DMS53 treated with DMSO at 0.1 percent for 48 hours (cell line): ENCODE measurements around the gene AQP9.

Experiments used
- DNase-seq: peaks from one replicate; lab custom pipeline; 2025; ENCODE audit not compliant: unreplicated experiment; lab: John Stamatoyannopoulos, UW

Gene AQP9

DNA sequence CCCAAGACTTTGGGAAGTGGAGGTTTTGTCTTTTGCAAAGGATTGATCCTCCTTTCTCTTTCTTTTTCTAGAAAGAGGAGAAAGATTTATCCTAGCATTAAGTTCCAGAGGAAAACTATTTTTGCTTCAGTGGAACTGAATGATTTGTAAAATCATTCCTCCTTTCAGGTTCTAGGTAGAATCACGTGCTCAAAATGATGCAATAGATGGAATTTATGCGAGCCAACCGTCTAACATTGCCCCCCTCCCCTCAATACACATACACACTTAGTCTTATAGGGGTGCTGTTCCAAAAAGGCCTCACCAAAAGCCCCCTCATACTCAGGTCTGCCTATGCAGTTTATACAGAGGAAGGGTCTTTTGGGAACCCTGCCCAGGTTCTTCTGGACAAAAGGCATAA is 85.3 kb downstream of the AQP9 start:
- DNase-seq: no peak

DNA sequence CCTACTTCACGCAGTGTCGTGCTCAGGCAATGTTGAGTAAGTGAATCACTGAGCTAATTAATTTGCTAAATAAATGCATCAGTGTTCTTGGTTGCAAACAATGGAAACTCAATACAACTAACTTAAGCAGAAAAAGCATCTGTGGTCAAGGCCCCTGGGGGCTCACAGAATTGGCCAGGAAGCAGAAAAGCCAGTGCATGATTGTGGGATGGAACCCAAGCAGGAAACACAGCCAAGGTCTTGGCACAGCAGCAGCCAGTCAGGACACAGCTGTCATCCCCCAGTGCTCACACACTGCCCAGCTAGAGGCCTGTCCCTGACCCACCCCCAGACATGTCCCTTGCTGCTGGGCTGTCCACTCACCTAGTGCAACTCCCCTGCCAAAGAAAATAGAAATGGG is 85.9 kb downstream of the AQP9 start:
- DNase-seq: no peak

DNA sequence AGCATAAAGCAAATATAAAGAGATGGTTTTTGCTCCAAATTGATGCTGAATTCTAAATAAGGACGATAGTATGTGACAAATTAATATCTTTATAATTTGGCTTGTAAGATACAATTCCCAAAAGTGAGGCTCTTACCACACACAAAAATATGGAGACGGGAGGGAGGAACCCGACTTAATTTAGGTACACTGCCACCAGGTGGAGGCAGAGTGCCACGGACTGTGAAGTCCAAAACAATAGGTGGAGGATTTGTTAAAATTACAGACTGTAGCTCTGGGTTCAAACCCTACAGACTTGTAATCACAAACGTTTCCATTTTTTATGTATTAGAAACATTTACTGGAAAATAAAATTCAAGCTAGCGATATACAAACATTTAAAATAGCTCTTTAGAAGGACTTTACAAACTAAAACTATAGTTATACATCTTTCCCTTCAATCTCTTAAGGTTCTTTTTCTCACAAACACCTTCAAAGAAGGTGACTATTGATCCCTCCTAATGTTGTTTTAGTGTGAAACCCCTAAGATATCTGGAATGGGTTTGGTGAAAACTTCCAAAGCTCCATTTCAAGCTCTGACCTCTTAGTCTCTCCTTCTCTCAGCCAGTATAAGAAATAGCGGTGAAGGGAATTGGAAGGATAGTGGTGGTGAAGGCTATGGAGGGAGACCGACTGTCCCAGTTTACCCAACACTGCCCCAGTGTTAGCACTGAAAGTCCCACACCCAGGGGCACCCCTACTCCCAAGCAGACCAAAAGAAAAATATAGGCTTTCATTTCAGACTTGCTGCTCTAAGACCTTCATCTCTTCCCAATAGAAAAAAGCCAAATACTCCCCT is 89.7 kb downstream of the AQP9 start:
- DNase-seq: peak; percentile 58

DNA sequence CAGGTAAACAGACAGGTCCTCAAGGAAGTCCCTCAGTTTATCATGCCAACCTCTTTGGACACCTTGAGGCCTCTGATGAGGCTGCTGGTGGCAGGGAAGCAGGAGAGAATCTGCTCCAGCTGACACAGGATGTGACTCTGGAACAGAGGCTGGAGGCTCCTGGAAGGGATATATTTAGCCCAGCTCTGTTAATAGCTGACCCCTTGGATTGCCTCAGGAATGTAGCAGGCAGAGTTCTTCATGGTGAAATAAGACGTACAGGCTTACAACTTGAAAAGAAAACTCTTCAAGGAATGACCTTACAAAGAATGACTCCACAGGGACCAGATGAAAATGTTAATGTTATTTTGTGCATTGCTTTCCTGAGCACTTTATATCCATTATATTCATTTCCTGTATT is 90.5 kb downstream of the AQP9 start:
- no peak for DNase-seq

DNA sequence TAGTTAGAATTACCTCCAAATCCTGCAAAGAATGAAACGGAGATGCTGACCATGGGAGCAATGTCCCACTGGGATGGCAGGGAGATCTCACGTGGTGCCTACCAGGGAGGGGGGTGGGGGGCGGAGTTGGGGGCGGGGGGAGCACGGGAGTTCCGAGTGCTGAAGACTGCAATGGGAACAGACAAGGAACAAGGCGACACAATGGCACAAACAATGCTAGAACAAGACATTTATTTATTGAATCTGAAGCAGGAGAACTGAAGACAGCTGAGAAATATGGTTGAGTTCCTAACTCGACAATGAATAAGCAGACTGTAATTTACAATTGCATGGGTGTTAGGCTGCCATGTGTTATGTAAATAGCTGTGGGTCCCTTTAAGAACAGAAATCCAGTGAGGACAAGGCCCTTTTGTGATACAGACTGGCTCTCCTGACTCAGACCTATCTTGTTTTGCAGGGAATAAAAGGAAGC is 91.2 kb downstream of the AQP9 start:
- DNase-seq: no peak

DNA sequence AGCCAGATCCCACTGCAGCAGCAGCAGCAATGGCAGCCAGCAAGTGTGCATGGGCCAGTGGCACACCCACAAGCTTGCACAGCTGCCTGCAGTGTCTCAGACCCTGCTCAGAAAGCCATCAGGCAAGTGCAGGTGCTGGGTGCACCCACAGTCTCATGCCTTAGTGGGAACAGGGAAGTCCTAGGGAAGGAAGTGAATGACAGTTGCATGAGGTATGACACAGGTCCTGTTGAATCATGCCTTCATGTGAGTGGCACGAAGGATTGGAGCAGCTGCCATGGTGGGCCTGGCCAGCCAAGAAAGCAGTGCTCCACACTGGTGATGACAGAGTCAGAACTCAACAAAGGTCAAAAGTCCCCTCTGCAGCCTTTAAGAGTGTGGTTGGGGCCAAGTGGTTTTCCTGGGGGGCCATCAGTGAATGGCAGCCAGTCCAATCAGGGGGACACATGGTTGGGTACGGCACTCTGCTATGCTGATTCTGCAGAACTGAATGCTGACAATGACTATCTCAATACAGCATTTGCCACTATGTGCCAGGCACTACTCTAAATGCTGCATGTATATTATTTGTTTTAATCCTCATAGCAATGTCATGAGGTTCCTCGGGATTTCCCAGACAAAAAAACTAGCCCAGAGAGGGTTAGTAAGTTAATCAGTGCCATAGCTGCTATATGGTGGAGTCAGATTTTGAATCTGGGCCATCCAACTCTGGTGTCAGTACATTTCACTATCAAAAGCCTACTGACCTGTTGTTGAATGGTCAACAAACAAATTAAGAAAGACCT is 94.3 kb downstream of the AQP9 start:
- no peak for DNase-seq

DNA sequence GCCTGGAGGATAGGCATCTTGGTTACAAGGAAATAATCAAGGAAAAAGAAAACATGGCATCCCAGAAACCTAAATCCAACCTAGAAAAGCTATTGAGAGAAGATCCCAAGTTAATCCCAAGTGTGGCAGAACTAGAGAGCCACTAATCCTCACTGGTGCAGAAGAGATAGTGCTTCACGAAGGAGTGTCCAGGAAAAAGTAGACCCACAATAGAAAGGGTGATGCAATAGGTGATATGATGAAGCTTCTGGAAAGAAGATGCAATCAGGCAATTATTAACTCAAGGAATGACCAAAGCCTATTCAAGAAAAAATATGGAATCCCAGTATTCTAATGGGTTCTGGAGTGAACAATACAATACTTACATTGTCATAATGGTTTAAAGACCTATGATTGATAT is 95.2 kb downstream of the AQP9 start:
- DNase-seq: no peak
